Epithelial cell of esophagus (primary cell): Measurements from ENCODE around the gene CYP27B1.

Source experiments
- DNase-seq: peaks from one replicate; pipeline ENCODE4 v3.0.0; 2010; ENCODE audit warnings: low read depth
- H3K4me3 ChIP-seq: 2 replicates; pipeline ENCODE4 v1.5.1; 2011; ENCODE audit warnings: mild to moderate bottlenecking, low read length, control low read depth
- CTCF ChIP-seq: IDR thresholded peaks from 2 replicates; pipeline ENCODE4 v1.5.1; 2011; ENCODE audit warnings: low read depth, mild to moderate bottlenecking, low read length, control low read depth, inconsistent platforms; ENCODE audit not compliant: insufficient read depth; ENCODE audit errors: missing control alignments

CYP27B1 gene

GRCh38 chr12:57729321-57729844 is 37.5 kb downstream of the CYP27B1 start:
- TF ChIP-seq CTCF = no peak
- DNase-seq = no peak
- no peak overlapping the region for H3K4me3 ChIP-seq

GRCh38 chr12:57727758-57728395 is 39.0 kb downstream of the CYP27B1 start:
- no peak overlapping the region for H3K4me3 ChIP-seq
- DNase-seq = no peak
- TF ChIP-seq CTCF = no peak

- DNase-seq = peak; percentile 20
- peak overlapping the region; percentile 43 for H3K4me3 ChIP-seq
- peak; percentile 33 for TF ChIP-seq CTCF
Measured at GRCh38 chr12:57726884-57727757, 39.8 kb downstream of the CYP27B1 start.

GRCh38 chr12:57726151-57726883 is 40.6 kb downstream of the CYP27B1 start:
- peak; percentile 78 for TF ChIP-seq CTCF
- H3K4me3 ChIP-seq = peak overlapping the region; percentile 65
- peak; percentile 82 for DNase-seq

GRCh38 chr12:57725851-57726150 is 41.1 kb downstream of the CYP27B1 start:
- DNase-seq = no peak

More at GRCh38 chr12:57725851-57726150, 41.1 kb downstream of the CYP27B1 start:
- no peak for TF ChIP-seq CTCF
- peak overlapping the region; percentile 65 for H3K4me3 ChIP-seq
